GM12878 (cell line): ENCODE results near the gene TMED6. TPM values are rescaled to one million over a fixed set of nuclear protein-coding genes. Genes with fewer than 3 reads are reported as not detected.
A peak's percentile ranks its signal among the peaks of the same experiment; 100 is the strongest.

Experiments
- ASH2L ChIP-seq: fragments of 300-600, 200-600 bp; sonication (generic); IDR thresholded peaks from 2 replicates; pipeline ENCODE4 v1.6.1; 2017; ENCODE audit warnings: low read depth, mild to moderate bottlenecking, borderline replicate concordance
- EED ChIP-seq: sonication (generic); IDR thresholded peaks from 2 replicates; pipeline ENCODE4 v1.6.1; 2016; ENCODE audit warnings: antibody characterized with exemption, low read depth
- KAT2A ChIP-seq: conservative IDR thresholded peaks from 2 replicates; pipeline ENCODE4 v1.6.1; 2011; ENCODE audit warnings: low read depth, low read length; ENCODE audit not compliant: control insufficient read depth
- KLF5 ChIP-seq: fragments of 450-650 bp; IDR thresholded peaks from 2 replicates; pipeline ENCODE4 v1.6.1; 2014; ENCODE audit warnings: mild to moderate bottlenecking; ENCODE audit not compliant: partially characterized antibody
- LARP7 ChIP-seq: fragments of 450-650 bp; IDR thresholded peaks from 2 replicates; pipeline ENCODE4 v1.6.1; 2017; ENCODE audit warnings: mild to moderate bottlenecking
- MEF2A ChIP-seq: IDR thresholded peaks from 2 replicates; pipeline ENCODE4 v1.6.1; 2011; ENCODE audit warnings: low read depth, mild to moderate bottlenecking, low read length, moderate library complexity; ENCODE audit not compliant: insufficient read depth
- MTA2 ChIP-seq: fragments of 450-650 bp; IDR thresholded peaks from 2 replicates; pipeline ENCODE4 v1.6.1; 2016; ENCODE audit warnings: low read depth, mild to moderate bottlenecking, moderate library complexity
- RAD21 ChIP-seq: IDR thresholded peaks from 2 replicates; pipeline ENCODE4 v1.6.1; 2011; ENCODE audit warnings: mild to moderate bottlenecking, low read depth, low read length, moderate library complexity; ENCODE audit not compliant: insufficient read depth
- SMAD5 ChIP-seq: IDR thresholded peaks from 2 replicates; pipeline ENCODE4 v1.6.1; 2016; ENCODE audit warnings: antibody characterized with exemption, low read depth
- SMARCA5 ChIP-seq: fragments of 450-650 bp; IDR thresholded peaks from 2 replicates; pipeline ENCODE4 v1.6.1; 2017; ENCODE audit warnings: mild to moderate bottlenecking
- SREBF1 ChIP-seq: IDR thresholded peaks from 2 replicates; pipeline ENCODE4 v1.6.1; 2012; ENCODE audit warnings: mild to moderate bottlenecking, low read length
- STAT3 ChIP-seq: IDR thresholded peaks from 2 replicates; pipeline ENCODE4 v1.6.1; 2011; ENCODE audit warnings: low read depth, low read length, improper control_type of control experiment
- TCF3 ChIP-seq: IDR thresholded peaks from 2 replicates; pipeline ENCODE4 v1.6.1; 2012; ENCODE audit warnings: low read depth, mild to moderate bottlenecking, low read length, borderline replicate concordance; ENCODE audit not compliant: insufficient read depth
- polyA plus RNA-seq, 11 experiments: library from polyadenylated mRNA; depleted of rRNA in 4 of 11; unstranded in 6 of 11; stranded (reverse) in 5 of 11; fragments of >200 nt; fragmentation: Nextera tagmentation in 4 of 11; fragmentation: Illumina TruSeq in 1 of 11; extraction: Ambion mirVana in 4 of 11; extraction: Trizol in 1 of 11; gene quantifications; 1 replicate in 1 of 11; 2 replicates in 10 of 11; pipeline versions ENCODE4 v1.2.1 to v1.2.3, GENCODE V29; 2011 to 2016; ENCODE audit warnings: inconsistent platforms in 2 of 11, missing spikeins in 2 of 11, low read depth in 1 of 11
- total RNA-seq, 4 experiments: library from RNA; depleted of rRNA in 3 of 4; stranded (reverse); fragments of >200 nt in 3 of 4; fragmentation: Illumina TruSeq in 1 of 4; extraction: Trizol in 1 of 4; gene quantifications; 2 replicates each; pipeline versions ENCODE4 v1.2.1 to v1.2.3, GENCODE V29; 2013 to 2021
- TF ChIP-seq, protein P1 (sequence below): fragments of 450-650 bp; IDR thresholded peaks from 2 replicates; pipeline ENCODE4 v1.6.1; 2016; ENCODE audit warnings: mild to moderate bottlenecking
- TF ChIP-seq, protein P2 (sequence below), 3 experiments: IDR thresholded peaks in 2 of 3; conservative IDR thresholded peaks in 1 of 3; 2 replicates each; pipeline ENCODE4 v1.5.1; 2011; ENCODE audit warnings: low read depth in 3 of 3, low read length in 3 of 3, mild to moderate bottlenecking in 3 of 3, control low read depth in 2 of 3, moderate library complexity in 2 of 3, inconsistent platforms in 1 of 3, mixed read lengths in 1 of 3; ENCODE audit not compliant: control insufficient read depth in 2 of 3, insufficient read depth in 1 of 3; ENCODE audit errors: extremely low read depth in 1 of 3
- TF ChIP-seq, protein P3 (sequence below): IDR thresholded peaks from 2 replicates; pipeline ENCODE4 v1.6.1; 2012; ENCODE audit warnings: low read depth, low read length, improper control_type of control experiment

Gene TMED6
- total and polyA plus RNA-seq, 10 of the 15 experiments (the other 5 are each of a cell fraction or from before 2014, with no cell fraction given): 0.27 to 1.7 (median 0.78) TPM

DNA sequence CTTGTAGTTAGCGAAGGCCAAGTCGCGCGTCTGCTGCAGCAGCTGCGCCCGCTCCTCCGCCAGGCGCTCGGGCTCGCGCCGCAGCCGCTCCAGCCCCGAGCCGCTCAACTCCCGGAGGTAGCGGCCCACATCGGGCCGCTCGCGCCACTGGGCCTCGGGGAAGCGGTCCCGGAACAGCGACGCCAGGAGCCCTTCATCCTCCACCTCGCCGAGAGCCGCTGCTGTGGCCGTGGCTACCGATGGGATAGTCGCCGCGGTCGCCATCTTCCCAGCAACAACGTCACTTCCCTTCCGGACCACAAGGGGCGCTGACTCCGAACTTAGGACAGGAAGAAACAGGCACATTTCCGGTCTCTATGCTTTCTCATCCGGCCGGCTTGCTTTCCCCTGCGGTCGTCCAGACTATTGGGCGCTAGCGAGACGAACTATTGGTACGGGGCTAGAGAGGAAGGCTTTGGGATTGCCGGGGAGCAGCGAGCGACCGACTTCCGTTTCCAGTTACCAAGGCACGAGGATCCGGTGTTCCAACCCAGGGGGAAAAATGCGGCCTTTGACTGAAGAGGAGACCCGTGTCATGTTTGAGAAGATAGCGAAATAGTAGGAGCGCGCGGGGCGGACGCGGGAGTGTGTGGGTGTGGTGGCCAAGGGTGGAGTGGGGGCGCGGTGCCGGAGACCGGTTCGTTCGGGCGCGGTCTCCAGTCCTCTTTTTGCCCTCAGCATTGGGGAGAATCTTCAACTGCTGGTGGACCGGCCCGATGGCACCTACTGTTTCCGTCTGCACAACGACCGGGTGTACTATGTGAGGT lies 12.1 kb downstream of the TMED6 start, which contains the start of the genes COG8 and NIP7 (continued):
- TF ChIP-seq, protein P1, sequence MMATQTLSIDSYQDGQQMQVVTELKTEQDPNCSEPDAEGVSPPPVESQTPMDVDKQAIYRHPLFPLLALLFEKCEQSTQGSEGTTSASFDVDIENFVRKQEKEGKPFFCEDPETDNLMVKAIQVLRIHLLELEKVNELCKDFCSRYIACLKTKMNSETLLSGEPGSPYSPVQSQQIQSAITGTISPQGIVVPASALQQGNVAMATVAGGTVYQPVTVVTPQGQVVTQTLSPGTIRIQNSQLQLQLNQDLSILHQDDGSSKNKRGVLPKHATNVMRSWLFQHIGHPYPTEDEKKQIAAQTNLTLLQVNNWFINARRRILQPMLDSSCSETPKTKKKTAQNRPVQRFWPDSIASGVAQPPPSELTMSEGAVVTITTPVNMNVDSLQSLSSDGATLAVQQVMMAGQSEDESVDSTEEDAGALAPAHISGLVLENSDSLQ: peak; percentile 36; the same call in 1 of the 2 replicates
- TF ChIP-seq SREBF1: no peak
- TF ChIP-seq LARP7: peak; percentile 90
- TF ChIP-seq RAD21: no peak
- TF ChIP-seq, protein P2, sequence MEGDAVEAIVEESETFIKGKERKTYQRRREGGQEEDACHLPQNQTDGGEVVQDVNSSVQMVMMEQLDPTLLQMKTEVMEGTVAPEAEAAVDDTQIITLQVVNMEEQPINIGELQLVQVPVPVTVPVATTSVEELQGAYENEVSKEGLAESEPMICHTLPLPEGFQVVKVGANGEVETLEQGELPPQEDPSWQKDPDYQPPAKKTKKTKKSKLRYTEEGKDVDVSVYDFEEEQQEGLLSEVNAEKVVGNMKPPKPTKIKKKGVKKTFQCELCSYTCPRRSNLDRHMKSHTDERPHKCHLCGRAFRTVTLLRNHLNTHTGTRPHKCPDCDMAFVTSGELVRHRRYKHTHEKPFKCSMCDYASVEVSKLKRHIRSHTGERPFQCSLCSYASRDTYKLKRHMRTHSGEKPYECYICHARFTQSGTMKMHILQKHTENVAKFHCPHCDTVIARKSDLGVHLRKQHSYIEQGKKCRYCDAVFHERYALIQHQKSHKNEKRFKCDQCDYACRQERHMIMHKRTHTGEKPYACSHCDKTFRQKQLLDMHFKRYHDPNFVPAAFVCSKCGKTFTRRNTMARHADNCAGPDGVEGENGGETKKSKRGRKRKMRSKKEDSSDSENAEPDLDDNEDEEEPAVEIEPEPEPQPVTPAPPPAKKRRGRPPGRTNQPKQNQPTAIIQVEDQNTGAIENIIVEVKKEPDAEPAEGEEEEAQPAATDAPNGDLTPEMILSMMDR (IDR thresholded peaks at IDR 0.05 in 2 of 3, conservative IDR thresholded peaks at IDR 0.05 in 1 of 3; ENCODE audit: control insufficient read depth in 2 of 3, extremely low read depth in 1 of 3, insufficient read depth in 1 of 3, low read depth in 3 of 3, low read length in 3 of 3): peak; percentile 70 to 83 (median 80)
- TF ChIP-seq KLF5: peak; percentile 77
- TF ChIP-seq ASH2L: peak; percentile 96
- TF ChIP-seq MEF2A: 0 out of 2 replicates have a peak, but pooled peaks have one; percentile 31
- TF ChIP-seq SMARCA5: peak; percentile 57
- TF ChIP-seq EED: no peak; the same call in 1 of the 2 replicates
- TF ChIP-seq MTA2: peak; percentile 32; the same call in 1 of the 2 replicates
- TF ChIP-seq, protein P3, sequence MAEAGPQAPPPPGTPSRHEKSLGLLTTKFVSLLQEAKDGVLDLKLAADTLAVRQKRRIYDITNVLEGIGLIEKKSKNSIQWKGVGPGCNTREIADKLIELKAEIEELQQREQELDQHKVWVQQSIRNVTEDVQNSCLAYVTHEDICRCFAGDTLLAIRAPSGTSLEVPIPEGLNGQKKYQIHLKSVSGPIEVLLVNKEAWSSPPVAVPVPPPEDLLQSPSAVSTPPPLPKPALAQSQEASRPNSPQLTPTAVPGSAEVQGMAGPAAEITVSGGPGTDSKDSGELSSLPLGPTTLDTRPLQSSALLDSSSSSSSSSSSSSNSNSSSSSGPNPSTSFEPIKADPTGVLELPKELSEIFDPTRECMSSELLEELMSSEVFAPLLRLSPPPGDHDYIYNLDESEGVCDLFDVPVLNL: no peak
- no peak for TF ChIP-seq KAT2A
- 0 out of 2 replicates have a peak, but pooled peaks have one; percentile 59 for TF ChIP-seq TCF3
- no peak for TF ChIP-seq STAT3
- TF ChIP-seq SMAD5: peak; percentile 87
- TF ChIP-seq, all 136 proteins: peak for 72
